Activated CD8-positive, alpha-beta memory T cell treated with anti-CD3 and anti-CD28 coated beads, Interleukin-2, amount 10 ng/mL, durations not matched to agents 7 days and 5 days (primary cell): ENCODE measurements around the gene PADI1. TPM values are rescaled to one million over a fixed set of nuclear protein-coding genes. Genes with fewer than 3 reads are reported as not detected.

Source experiments
- ATAC-seq: fragments of 150-1000 bp; cut with Tn5 transposase; one replicate; pipeline ENCODE4 v1.10.0; 2021; ENCODE audit warnings: moderate library complexity
- CTCF ChIA-PET: fragments of 350-600 bp; sonication (Branson Sonifier 250); formaldehyde crosslinking; loops from one replicate; lab custom pipeline; 2021; ENCODE audit warnings: antibody characterized with exemption; lab: Charles Lee
- DNase-seq: peaks from one replicate; pipeline ENCODE4 v3.0.0-alpha.2; 2020
- H3K27ac Mint-ChIP-seq: one replicate; pipeline ENCODE4 v1.8.0; 2021; ENCODE audit warnings: mild to moderate bottlenecking, mixed read lengths
- H3K27me3 Mint-ChIP-seq: one replicate; pipeline ENCODE4 v1.8.0; 2021; ENCODE audit warnings: mixed read lengths
- H3K36me3 Mint-ChIP-seq: one replicate; pipeline ENCODE4 v1.8.0; 2021; ENCODE audit warnings: mild to moderate bottlenecking, mixed read lengths
- H3K4me1 Mint-ChIP-seq: one replicate; pipeline ENCODE4 v1.8.0; 2021; ENCODE audit warnings: mixed read lengths
- H3K4me3 Mint-ChIP-seq: one replicate; pipeline ENCODE4 v1.8.0; 2021; ENCODE audit warnings: mild to moderate bottlenecking, moderate library complexity, mixed read lengths
- H3K9me3 Mint-ChIP-seq: one replicate; pipeline ENCODE4 v1.8.0; 2022; ENCODE audit warnings: low read depth, mixed read lengths
- total RNA-seq, 2 experiments: library from RNA; stranded (reverse); gene quantifications; one replicate each; pipeline ENCODE4 v1.2.3, GENCODE V29; 2021

The PADI1 gene
- total RNA-seq, 2 experiments from 2014 or later = not detected

DNA sequence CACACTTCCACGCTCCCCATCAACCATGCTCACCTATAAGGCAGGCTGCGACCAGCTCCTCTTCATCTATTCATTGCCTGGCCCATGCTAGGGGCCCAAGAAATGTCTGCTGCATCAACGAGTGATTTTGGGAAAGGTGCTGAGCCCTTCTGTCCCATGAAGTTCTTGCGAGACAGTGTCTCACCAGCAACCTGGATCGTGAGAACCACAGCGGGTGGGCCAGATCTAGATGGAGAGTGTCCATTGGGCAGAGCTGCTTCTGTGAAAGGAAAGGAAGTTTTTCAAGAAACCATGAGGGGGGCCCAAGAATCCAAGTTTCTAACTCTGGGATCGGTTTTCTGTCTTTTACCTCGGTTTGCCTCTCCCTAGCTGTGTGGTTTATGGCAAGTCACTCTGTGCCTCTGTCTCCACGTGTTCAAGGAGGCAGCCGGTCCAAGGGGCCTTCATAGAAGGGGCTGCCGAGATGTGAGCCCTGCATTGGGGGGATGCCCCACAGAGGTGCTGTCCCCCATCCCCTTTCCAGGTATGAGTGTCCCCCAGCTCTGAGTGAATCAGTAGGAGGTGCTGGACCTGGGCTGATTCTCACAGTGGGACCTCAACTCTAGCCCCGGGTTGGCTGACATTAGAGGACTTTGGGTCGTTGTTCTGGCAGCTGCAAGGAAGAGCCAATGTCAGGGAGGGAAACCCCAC lies 8.3 kb upstream of the PADI1 start:
- peaks cover 15% of the 10 kb centered on the region for H3K27me3 Mint-ChIP-seq
- peaks cover 15% of the 10 kb centered on the region for H3K4me1 Mint-ChIP-seq
- no peaks in the 10 kb centered on the region for H3K9me3 Mint-ChIP-seq
- no peaks in the 10 kb centered on the region for H3K36me3 Mint-ChIP-seq
- H3K4me3 Mint-ChIP-seq = no peak overlapping the region
- CTCF ChIA-PET = no interaction called here
- H3K27ac Mint-ChIP-seq = no peak overlapping the region
- no peak for ATAC-seq
- DNase-seq = no peak

- peaks cover 20% of the 10 kb centered on the region for H3K4me1 Mint-ChIP-seq
Measured at GRCh38 chr1:17197696-17198095, 7.2 kb upstream of the PADI1 start.

DNA sequence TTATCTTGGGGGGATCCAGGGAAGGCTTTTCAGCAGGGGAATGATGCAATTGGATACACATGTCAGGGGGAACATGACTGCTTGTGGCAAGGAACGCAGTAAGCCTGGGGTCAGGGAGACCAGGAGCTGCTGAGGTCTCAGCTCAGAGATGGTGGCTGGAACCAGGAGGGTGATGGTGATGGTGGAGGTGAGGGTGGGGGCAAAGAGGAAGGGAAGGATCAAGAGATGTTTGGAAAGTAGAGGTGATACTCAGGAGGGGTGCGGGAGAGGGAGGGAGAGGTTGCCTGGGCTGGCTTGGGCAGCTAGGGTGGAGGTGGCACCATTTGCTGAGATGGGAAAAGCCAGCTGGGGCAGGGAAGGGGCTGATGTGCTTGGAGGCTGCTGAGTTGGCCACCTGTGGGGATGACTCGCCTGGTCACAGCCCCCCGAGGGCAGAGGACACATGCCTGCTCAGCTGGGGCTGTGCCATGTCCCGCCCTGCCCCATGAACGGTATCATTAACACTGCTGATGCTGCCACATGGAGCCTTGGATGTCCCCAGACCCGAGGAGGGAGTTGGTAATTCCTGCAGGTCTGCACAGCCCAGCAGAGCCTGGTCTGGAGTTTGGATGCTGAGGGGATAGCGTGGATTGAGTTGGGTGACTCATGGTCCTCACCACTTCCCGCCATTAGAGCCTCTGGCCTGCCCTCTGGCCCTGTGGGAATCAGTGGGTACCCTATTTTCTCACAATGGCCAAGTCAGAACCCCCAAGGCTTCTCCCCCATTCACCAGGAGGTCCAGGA lies 6.3 kb upstream of the PADI1 start:
- peaks cover 25% of the 10 kb centered on the region for H3K4me1 Mint-ChIP-seq
- no peak for ATAC-seq
- no peak for DNase-seq
- CTCF ChIA-PET = interaction anchor here (0.8 kb wide), 1 partner anchor 73 kb away, joined by 3 read pairs; no protein-coding TSS in a partner anchor
- H3K9me3 Mint-ChIP-seq = no peaks in the 10 kb centered on the region
- H3K4me3 Mint-ChIP-seq = no peak overlapping the region
- no peak overlapping the region for H3K27ac Mint-ChIP-seq
- no peaks in the 10 kb centered on the region for H3K36me3 Mint-ChIP-seq
- peaks cover 18% of the 10 kb centered on the region for H3K27me3 Mint-ChIP-seq

More at GRCh38 chr1:17197696-17198095, 7.2 kb upstream of the PADI1 start:
- H3K27ac Mint-ChIP-seq = no peak overlapping the region
- no peaks in the 10 kb centered on the region for H3K36me3 Mint-ChIP-seq
- DNase-seq = no peak
- no peak for ATAC-seq
- CTCF ChIA-PET = no interaction called here
- peaks cover 15% of the 10 kb centered on the region for H3K27me3 Mint-ChIP-seq
- H3K9me3 Mint-ChIP-seq = no peaks in the 10 kb centered on the region
- H3K4me3 Mint-ChIP-seq = no peak overlapping the region

- Mint-ChIP-seq H3K9me3 (no peaks in the 10 kb centered on the region), H3K4me3 (no peak overlapping the region), H3K36me3 (no peaks in the 10 kb centered on the region), H3K4me1 (peaks cover 27% of the 10 kb centered on the region), H3K27ac (no peak overlapping the region), H3K27me3 (peaks cover 22% of the 10 kb centered on the region)
- ATAC-seq (peak; percentile 24), DNase-seq (no peak)
- CTCF ChIA-PET = interaction anchor here (0.8 kb wide), 1 partner anchor 74 kb away, joined by 3 read pairs; no protein-coding TSS in a partner anchor
Measured at GRCh38 chr1:17199267-17200044, 5.5 kb upstream of the PADI1 start.

DNA sequence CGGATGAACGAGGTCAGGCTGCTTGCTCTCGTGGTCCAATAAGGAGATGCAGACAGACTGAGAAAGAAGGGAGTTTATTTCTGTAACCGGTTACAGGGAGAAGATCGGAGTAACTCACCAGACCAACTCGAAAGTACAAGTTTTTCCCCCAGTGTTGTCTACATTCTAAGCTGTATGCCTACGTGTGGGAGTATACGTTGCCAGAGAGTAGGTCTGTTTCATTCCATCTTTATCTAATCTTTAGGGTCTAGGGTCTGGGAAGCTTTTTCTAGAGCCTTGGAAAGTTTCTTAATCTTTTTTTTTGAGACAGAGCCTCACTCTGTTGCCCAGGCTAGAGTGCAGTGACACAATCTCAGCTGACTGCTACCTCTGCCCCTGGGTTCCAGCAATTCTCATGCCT lies 4.7 kb upstream of the PADI1 start:
- H3K9me3 Mint-ChIP-seq = no peaks in the 10 kb centered on the region
- no peak overlapping the region for H3K4me3 Mint-ChIP-seq
- DNase-seq (no peak), ATAC-seq (no peak)
- peaks cover 33% of the 10 kb centered on the region for H3K4me1 Mint-ChIP-seq
- CTCF ChIA-PET = interaction anchor here (0.9 kb wide), 1 partner anchor 37 kb away, joined by 4 read pairs; no protein-coding TSS in a partner anchor
- no peaks in the 10 kb centered on the region for H3K36me3 Mint-ChIP-seq
- peaks cover 26% of the 10 kb centered on the region for H3K27me3 Mint-ChIP-seq
- H3K27ac Mint-ChIP-seq = no peak overlapping the region

GRCh38 chr1:17200756-17201155 lies 4.2 kb upstream of the PADI1 start:
- ATAC-seq (no peak), DNase-seq (no peak)
- Mint-ChIP-seq H3K27ac (no peak overlapping the region), H3K27me3 (peaks cover 26% of the 10 kb centered on the region), H3K4me3 (no peak overlapping the region), H3K4me1 (peaks cover 33% of the 10 kb centered on the region), H3K9me3 (no peaks in the 10 kb centered on the region), H3K36me3 (no peaks in the 10 kb centered on the region)
- CTCF ChIA-PET = interaction anchor here (0.9 to 1.2 kb wide), 2 partner anchors 12 to 36 kb away, joined by 4 read pairs; no protein-coding TSS in a partner anchor

DNA sequence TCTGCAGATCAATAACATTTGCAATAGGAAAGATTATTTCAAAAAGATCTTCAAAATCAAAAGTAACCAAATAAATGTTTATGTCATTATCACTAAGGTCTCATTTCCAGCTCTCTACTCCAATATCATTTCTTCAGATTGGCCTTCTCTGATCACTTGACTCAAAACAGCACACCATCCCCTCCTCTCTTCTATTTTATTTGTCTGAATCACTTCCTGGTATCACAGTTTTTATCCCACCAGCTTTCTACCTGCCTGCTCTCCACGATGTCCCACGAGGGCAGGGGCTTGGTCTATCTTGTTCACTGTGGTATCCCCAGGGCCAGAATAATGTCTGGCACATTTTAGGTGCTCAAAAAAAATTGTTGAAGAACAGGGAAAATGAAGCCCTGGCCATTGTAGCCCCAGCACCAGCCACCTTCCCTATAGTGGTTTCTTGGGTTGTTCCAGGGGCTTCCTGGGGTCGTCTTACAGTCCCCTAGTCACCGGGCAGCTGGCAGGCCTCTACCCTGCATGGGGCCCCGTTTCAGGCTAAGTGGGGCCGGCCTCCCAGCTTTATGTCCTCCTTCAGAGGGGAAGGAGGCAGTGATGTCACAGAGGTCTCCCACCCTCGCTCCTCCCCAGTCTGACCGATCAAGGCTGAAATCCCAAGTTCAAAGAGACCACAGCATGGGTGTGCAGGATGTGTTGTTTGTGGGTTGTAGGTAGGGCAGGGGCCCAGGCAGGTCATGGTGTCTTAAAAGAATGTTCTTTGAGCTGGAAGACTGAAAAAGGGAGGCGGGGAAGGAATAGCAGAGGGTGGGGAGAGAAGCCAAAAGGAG lies 3.5 kb upstream of the PADI1 start:
- peak; percentile 49 for DNase-seq
- peaks cover 26% of the 10 kb centered on the region for H3K27me3 Mint-ChIP-seq
- ATAC-seq = peak; percentile 50
- no peaks in the 10 kb centered on the region for H3K36me3 Mint-ChIP-seq
- CTCF ChIA-PET = interaction anchor here (0.9 to 1.2 kb wide), 2 partner anchors 12 to 36 kb away, joined by 4 read pairs; no protein-coding TSS in a partner anchor
- no peak overlapping the region for H3K4me3 Mint-ChIP-seq
- no peaks in the 10 kb centered on the region for H3K9me3 Mint-ChIP-seq
- H3K27ac Mint-ChIP-seq = peak overlapping the region; percentile 75
- peaks cover 33% of the 10 kb centered on the region for H3K4me1 Mint-ChIP-seq

DNA sequence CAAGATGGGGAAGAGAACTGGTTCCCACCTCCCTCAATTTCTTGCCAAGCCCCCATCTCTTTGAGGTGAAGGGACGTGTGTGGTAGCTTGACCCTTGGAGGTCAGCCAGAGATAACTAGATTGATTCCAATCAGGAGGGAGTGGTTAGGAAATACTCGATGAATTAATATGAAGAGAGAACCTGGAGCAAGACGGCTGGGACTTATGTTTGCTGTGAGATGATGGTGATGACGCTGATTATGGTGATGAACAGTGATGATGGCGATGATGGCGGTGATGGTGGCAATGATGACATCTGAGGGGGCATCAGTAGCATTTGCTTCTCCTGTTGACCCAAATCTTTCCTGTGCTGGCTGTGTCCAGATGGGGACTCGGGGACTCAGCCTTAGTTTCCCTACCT lies 724 bp downstream of the PADI1 start:
- Mint-ChIP-seq H3K9me3 (no peaks in the 10 kb centered on the region), H3K27me3 (peaks cover 18% of the 10 kb centered on the region), H3K4me1 (peaks cover 57% of the 10 kb centered on the region), H3K27ac (no peak overlapping the region), H3K36me3 (no peaks in the 10 kb centered on the region), H3K4me3 (no peak overlapping the region)
- CTCF ChIA-PET = no interaction called here
- DNase-seq = no peak
- no peak for ATAC-seq

GRCh38 chr1:17206196-17206595 lies 1.3 kb downstream of the PADI1 start:
- CTCF ChIA-PET = interaction anchor here (1.6 kb wide), 1 partner anchor 10 kb away, joined by 4 read pairs; no protein-coding TSS in a partner anchor

GRCh38 chr1:17207046-17207445 lies 2.1 kb downstream of the PADI1 start:
- H3K4me1 Mint-ChIP-seq = peaks cover 54% of the 10 kb centered on the region
- peak overlapping the region; percentile 83 for H3K27ac Mint-ChIP-seq
- ATAC-seq = no peak
- peaks cover 15% of the 10 kb centered on the region for H3K27me3 Mint-ChIP-seq
- no peak overlapping the region for H3K4me3 Mint-ChIP-seq
- CTCF ChIA-PET = interaction anchor here (1.3 to 2.1 kb wide), 6 partner anchors 9 to 82 kb away, joined by 4 to 8 read pairs (median 4); no protein-coding TSS in a partner anchor
- DNase-seq = peak; percentile 48
- H3K9me3 Mint-ChIP-seq = no peaks in the 10 kb centered on the region
- H3K36me3 Mint-ChIP-seq = no peaks in the 10 kb centered on the region

More at GRCh38 chr1:17206196-17206595, 1.3 kb downstream of the PADI1 start:
- no peaks in the 10 kb centered on the region for H3K36me3 Mint-ChIP-seq
- H3K9me3 Mint-ChIP-seq = no peaks in the 10 kb centered on the region
- ATAC-seq = no peak
- H3K4me1 Mint-ChIP-seq = peaks cover 58% of the 10 kb centered on the region
- peaks cover 15% of the 10 kb centered on the region for H3K27me3 Mint-ChIP-seq
- no peak overlapping the region for H3K4me3 Mint-ChIP-seq
- H3K27ac Mint-ChIP-seq = no peak overlapping the region
- DNase-seq = no peak

DNA sequence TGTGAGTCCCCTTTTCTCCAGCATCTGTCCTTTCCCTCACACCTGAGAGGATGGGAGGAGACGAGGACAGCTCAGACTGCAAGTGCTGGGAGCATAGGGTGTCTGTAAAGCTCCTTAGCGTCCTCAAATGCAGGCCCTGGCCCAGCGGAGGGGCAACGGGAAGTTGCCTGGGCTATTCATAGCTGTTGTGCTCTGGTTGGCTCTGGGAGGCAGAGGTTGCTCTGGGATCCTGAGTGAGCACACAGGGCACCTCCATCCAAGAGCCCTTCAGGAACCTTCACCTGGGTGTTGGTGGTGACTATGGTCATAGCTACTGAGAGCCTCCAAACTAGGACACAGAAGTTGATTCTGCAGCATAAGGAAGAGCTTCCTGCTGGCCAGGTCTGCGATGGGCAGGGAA lies 2.6 kb downstream of the PADI1 start:
- peaks cover 18% of the 10 kb centered on the region for H3K27me3 Mint-ChIP-seq
- H3K9me3 Mint-ChIP-seq = no peaks in the 10 kb centered on the region
- DNase-seq (no peak), ATAC-seq (peak; percentile 7)
- CTCF ChIA-PET = interaction anchor here (1.3 to 2.1 kb wide), 6 partner anchors 8 to 83 kb away, joined by 4 to 8 read pairs (median 4); no protein-coding TSS in a partner anchor
- no peak overlapping the region for H3K4me3 Mint-ChIP-seq
- peak overlapping the region; percentile 83 for H3K27ac Mint-ChIP-seq
- peaks cover 58% of the 10 kb centered on the region for H3K4me1 Mint-ChIP-seq
- H3K36me3 Mint-ChIP-seq = no peaks in the 10 kb centered on the region

GRCh38 chr1:17207966-17208418 lies 3.1 kb downstream of the PADI1 start:
- Mint-ChIP-seq H3K27me3 (peaks cover 21% of the 10 kb centered on the region), H3K27ac (peak overlapping the region; percentile 83), H3K4me3 (no peak overlapping the region), H3K36me3 (no peaks in the 10 kb centered on the region), H3K4me1 (peaks cover 58% of the 10 kb centered on the region), H3K9me3 (no peaks in the 10 kb centered on the region)
- CTCF ChIA-PET = interaction anchor here (1.3 to 2.1 kb wide), 6 partner anchors 8 to 83 kb away, joined by 4 to 8 read pairs (median 4); no protein-coding TSS in a partner anchor
- DNase-seq (peak; percentile 83), ATAC-seq (peak; percentile 94)
